Ovary (tissue), 9 donors: ENCODE data around the gene PRPF40A. TPM values are rescaled to one million over a fixed set of nuclear protein-coding genes. Genes with fewer than 3 reads are reported as not detected.
A peak's percentile ranks its signal among the peaks of the same experiment; 100 is the strongest.

Experiments used
- DNase-seq, 5 donors: peaks; one replicate each; pipeline ENCODE4 v3.0.0-alpha.2; 2019 to 2020
- H3K27ac ChIP-seq, 2 donors: fragments of 200-600 bp; one replicate each; pipeline versions ENCODE4 v1.5.1 to v1.8.0; 2019 to 2022
- H3K27me3 ChIP-seq: fragments of 200-600 bp; one replicate; pipeline ENCODE4 v1.8.0; 2022
- H3K36me3 ChIP-seq: fragments of 200-600 bp; sonication (generic); one replicate; pipeline ENCODE4 v1.5.1; 2019
- H3K4me1 ChIP-seq: one replicate; pipeline ENCODE4 v1.8.1; 2013; ENCODE audit warnings: mild to moderate bottlenecking, moderate library complexity; ENCODE audit not compliant: insufficient read depth
- H3K4me3 ChIP-seq: fragments of 200-600 bp; sonication (generic); one replicate; pipeline ENCODE4 v1.5.1; 2017
- H3K9me3 ChIP-seq, 2 donors: fragments of 200-600 bp in 1 of 2; sonication (generic) in 1 of 2; one replicate each; pipeline versions ENCODE4 v1.5.1 to v1.8.1; 2013 to 2019; ENCODE audit warnings: mild to moderate bottlenecking in 1 of 2, moderate library complexity in 1 of 2
- CTCF ChIP-seq, 3 donors: fragments of 450-650 bp in 2 of 3; fragments of 200-600 bp in 1 of 3; IDR thresholded peaks; one replicate each; pipeline versions ENCODE4 v1.5.1 to v1.8.0; 2016 to 2022; ENCODE audit warnings: antibody characterized with exemption in 3 of 3, mild to moderate bottlenecking in 1 of 3
- EP300 ChIP-seq: sonication (generic); formaldehyde crosslinking; IDR thresholded peaks from one replicate; pipeline ENCODE4 v1.6.1; 2017; ENCODE audit warnings: antibody characterized with exemption
- POLR2A ChIP-seq: fragments of 450-650 bp; IDR thresholded peaks from one replicate; pipeline ENCODE4 v1.6.1; 2017; ENCODE audit warnings: antibody characterized with exemption, mild to moderate bottlenecking, moderate library complexity
- WGBS, 3 donors: extraction: QIAGEN DNeasy Blood & Tissue Kit in 1 of 3; methylation state at CpG; one replicate each; pipeline versions ENCODE4 v1.1.5 to v1.1.7; 2013 to 2017; 5-methylcytosine and 5-hydroxymethylcytosine counted together
- intact Hi-C, 4 donors: fragments of 100-400 bp; cut with DNase I; formaldehyde crosslinking; loops; one replicate each; pipeline versions ENCODE4 v1.11.0 to v1.15.1; 2022 to 2023
- polyA plus RNA-seq, 2 donors: library from polyadenylated mRNA; stranded (reverse); fragments of 200-250 nt in 1 of 2; fragments of 350-450 nt in 1 of 2; fragmentation: Illumina TruSeq in 1 of 2; extraction: RNeasy Lipid Tissue Mini Kit (QIAGEN cat#74804) in 1 of 2; gene quantifications; one replicate each; pipeline ENCODE4 v1.2.3, GENCODE V29; 2013 to 2014
- total RNA-seq, 7 donors: library from RNA; depleted of rRNA in 2 of 7; stranded (reverse); fragments of >200 nt in 2 of 7; fragmentation: NEBNext Ultra II Directional in 3 of 7; extraction: Animal tissue kit (Norgen Biotek cat#: 25700) in 3 of 7; gene quantifications; one replicate each; pipeline versions ENCODE4 v1.1.0 to v1.2.4, GENCODE V29; 2016 to 2023
- donor health status: DM: no; HTN: no; CAD: no; lungs with moderate emphysema.
- donor health status: DM: no; HTN: no; CAD: no.
- donor health status: Bipolar disorder and iron deficiency.
- donor health status: DM: yes; HTN: yes; CAD: no.
- donor health status: DM: no; HTN: no; CAD: no.
- donor health status: DM: yes; HTN: yes; CAD: no.

Gene PRPF40A
- total and polyA plus RNA-seq, 9 donors: 27.5 to 81.9 (median 61.9) TPM

DNA sequence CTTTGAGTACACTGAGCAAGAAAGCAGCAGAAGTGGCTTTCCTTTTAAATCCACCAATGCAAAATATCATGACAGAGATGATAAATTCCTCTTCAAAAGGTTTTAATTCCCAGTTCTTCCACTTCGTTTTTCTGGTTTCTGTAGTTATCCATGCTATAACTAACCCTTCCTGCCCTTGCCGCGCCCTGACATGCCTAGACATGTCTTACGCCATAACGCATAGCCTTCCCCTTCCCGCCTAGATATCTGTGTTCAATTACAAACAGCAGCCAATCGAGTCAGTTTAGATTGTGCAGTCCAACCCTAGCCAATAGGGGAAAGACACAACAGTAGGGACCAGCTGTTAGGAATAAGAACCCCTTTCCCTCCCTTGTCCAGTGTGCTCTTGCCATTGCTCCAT lies 16.1 kb downstream of the PRPF40A start:
- H3K4me3 ChIP-seq: no peak overlapping the region
- no peak overlapping the region for H3K27ac ChIP-seq
- no peaks in the 10 kb centered on the region for H3K27me3 ChIP-seq
- no peaks in the 10 kb centered on the region for H3K36me3 ChIP-seq
- TF ChIP-seq POLR2A: no peak
- no peak for TF ChIP-seq EP300
- TF ChIP-seq CTCF (IDR thresholded peaks at IDR 0.05): no peak
- intact Hi-C loops: no loop called here
- DNase-seq: no peak
- H3K4me1 ChIP-seq: peaks cover 2% of the 10 kb centered on the region
- no peaks in the 10 kb centered on the region for H3K9me3 ChIP-seq
- 97 to 98% (median 97%) methylated on average over 7 of the region's 7 CpGs for WGBS, 3 donors

- H3K27ac ChIP-seq: no peak overlapping the region
- no peaks in the 10 kb centered on the region for H3K36me3 ChIP-seq
- WGBS, 3 donors: 79 to 91% (median 82%) methylated on average over 1 of the region's 1 CpG
- no peaks in the 10 kb centered on the region for H3K4me1 ChIP-seq
- no peak overlapping the region for H3K4me3 ChIP-seq
- DNase-seq: no peak
- intact Hi-C loops: no loop called here
- TF ChIP-seq EP300 (no peak), POLR2A (no peak), CTCF (IDR thresholded peaks at IDR 0.05) (no peak)
- H3K9me3 ChIP-seq: no peaks in the 10 kb centered on the region
- no peaks in the 10 kb centered on the region for H3K27me3 ChIP-seq
These were observed 20.8 kb downstream of the PRPF40A start for GRCh38 chr2:152696476-152696875.

- no peak for DNase-seq
- intact Hi-C loops: no loop called here
- Histone ChIP-seq H3K36me3 (no peaks in the 10 kb centered on the region), H3K4me3 (no peak overlapping the region), H3K4me1 (no peaks in the 10 kb centered on the region), H3K27me3 (no peaks in the 10 kb centered on the region), H3K9me3 (no peaks in the 10 kb centered on the region), H3K27ac (no peak overlapping the region)
- no peak for TF ChIP-seq CTCF (IDR thresholded peaks at IDR 0.05)
- no peak for TF ChIP-seq EP300
- no peak for TF ChIP-seq POLR2A
- 97% methylated on average over 3 of the region's 3 CpGs for WGBS, 3 donors
These were observed 21.5 kb downstream of the PRPF40A start for GRCh38 chr2:152695763-152696162.

GRCh38 chr2:152694161-152694661 lies 23.1 kb downstream of the PRPF40A start:
- TF ChIP-seq POLR2A (no peak), EP300 (no peak), CTCF (IDR thresholded peaks at IDR 0.05) (no peak)
- 37 to 63% (median 37%) methylated on average over 8 of the region's 8 CpGs for WGBS, 3 donors

More at GRCh38 chr2:152694161-152694661, 23.1 kb downstream of the PRPF40A start:
- no peak for DNase-seq
- no peak overlapping the region for H3K4me3 ChIP-seq
- intact Hi-C loops: no loop called here
- H3K27me3 ChIP-seq: no peaks in the 10 kb centered on the region
- no peaks in the 10 kb centered on the region for H3K4me1 ChIP-seq
- H3K27ac ChIP-seq: peak overlapping the region in 1 of 2 donors; percentile 0
- H3K36me3 ChIP-seq: no peaks in the 10 kb centered on the region
- no peaks in the 10 kb centered on the region for H3K9me3 ChIP-seq
